GM18907 (cell line): ENCODE measurements around the gene DCUN1D2.

Experiments
- ATAC-seq: cut with Tn5 transposase; IDR thresholded peaks from one replicate; pipeline ENCODE4 v1.9.1; 2021; ENCODE audit warnings: mild to moderate bottlenecking, moderate library complexity; ENCODE audit not compliant: unreplicated experiment

Gene DCUN1D2

GRCh38 chr13:113411216-113412023, 79.1 kb downstream of the DCUN1D2 start:
- ATAC-seq, result no peak

- ATAC-seq, result no peak
Measured at GRCh38 chr13:113410472-113411201, 79.9 kb downstream of the DCUN1D2 start.

GRCh38 chr13:113408562-113408961, 81.9 kb downstream of the DCUN1D2 start:
- ATAC-seq, result no peak

- no peak for ATAC-seq
Measured at GRCh38 chr13:113407531-113408393, 82.7 kb downstream of the DCUN1D2 start.

GRCh38 chr13:113407103-113407530, 83.4 kb downstream of the DCUN1D2 start:
- no peak for ATAC-seq

- no peak for ATAC-seq
Measured at GRCh38 chr13:113406321-113407102, 84.0 kb downstream of the DCUN1D2 start.
